Activated CD8-positive, alpha-beta memory T cell treated with anti-CD3 and anti-CD28 coated beads for 1 hour (primary cell): ENCODE measurements around the gene PNMA3.
"Not testable (repeated sequence)": the region's sequence is repeated elsewhere in the genome, so short reads cannot be mapped to it uniquely, and the experiment has no call there.

Experiments
- DNase-seq, 2 donors: peaks; one replicate each; pipeline ENCODE4 v3.0.0-alpha.2; 2020; ENCODE audit warnings: low read depth in 1 of 2; ENCODE audit errors: extremely low read depth in 1 of 2

Gene PNMA3, protein sequence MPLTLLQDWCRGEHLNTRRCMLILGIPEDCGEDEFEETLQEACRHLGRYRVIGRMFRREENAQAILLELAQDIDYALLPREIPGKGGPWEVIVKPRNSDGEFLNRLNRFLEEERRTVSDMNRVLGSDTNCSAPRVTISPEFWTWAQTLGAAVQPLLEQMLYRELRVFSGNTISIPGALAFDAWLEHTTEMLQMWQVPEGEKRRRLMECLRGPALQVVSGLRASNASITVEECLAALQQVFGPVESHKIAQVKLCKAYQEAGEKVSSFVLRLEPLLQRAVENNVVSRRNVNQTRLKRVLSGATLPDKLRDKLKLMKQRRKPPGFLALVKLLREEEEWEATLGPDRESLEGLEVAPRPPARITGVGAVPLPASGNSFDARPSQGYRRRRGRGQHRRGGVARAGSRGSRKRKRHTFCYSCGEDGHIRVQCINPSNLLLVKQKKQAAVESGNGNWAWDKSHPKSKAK

DNA sequence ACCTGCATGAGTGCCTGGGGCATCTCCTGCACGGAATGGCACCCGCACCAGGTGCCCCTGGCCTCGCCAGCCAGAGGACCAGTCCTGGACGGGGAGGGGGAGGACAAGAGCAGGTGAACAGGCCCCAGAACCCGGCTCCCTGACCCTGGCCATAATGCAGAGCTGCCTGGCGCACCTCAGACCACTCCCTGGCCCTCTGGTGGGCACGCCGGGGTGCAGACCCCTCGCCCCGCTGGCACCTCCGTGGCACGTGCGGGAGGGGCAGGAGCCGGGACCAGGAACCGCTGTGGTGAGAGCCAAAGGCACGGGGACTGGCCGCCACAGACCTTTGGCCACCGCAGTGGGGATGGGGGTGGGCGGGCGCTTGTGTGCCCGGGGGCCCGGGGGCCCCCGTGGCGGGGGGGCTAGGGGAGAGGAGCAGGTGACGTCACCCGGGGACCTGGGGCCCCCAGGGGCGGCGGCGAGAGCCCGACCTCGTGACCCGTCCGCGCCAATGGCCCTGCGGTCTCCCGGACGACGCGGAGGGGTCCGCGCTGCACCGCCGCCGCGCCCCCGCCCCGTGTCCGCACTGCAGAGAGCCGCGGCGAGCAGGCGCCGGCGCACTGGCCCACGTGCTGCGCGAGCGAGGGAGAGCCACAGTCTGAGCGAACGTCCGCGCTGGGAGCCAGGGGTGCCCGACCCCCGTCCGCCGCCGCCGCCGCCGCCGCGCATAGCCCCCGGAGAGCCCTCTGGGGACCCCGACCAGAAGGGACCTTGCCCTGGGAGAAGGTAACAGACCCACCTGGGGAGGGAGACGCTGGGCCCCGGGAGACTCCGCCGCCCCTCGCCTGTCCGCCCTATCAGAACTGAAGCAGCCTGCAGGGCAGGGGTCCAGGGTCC is at the start of gene PNMA3:
TSS of gene PNMA3 (plus strand) at position 600 of the 879 bp plus-strand sequence. CDS start 586 bp downstream, outside the sequence.
- DNase-seq = no peak

- not testable (repeated sequence) for DNase-seq
Measured at GRCh38 chrX:153017174-153017573, 39.1 kb upstream of the PNMA3 start.

- no peak for DNase-seq
Measured at GRCh38 chrX:153019166-153019565, 37.1 kb upstream of the PNMA3 start.

DNA sequence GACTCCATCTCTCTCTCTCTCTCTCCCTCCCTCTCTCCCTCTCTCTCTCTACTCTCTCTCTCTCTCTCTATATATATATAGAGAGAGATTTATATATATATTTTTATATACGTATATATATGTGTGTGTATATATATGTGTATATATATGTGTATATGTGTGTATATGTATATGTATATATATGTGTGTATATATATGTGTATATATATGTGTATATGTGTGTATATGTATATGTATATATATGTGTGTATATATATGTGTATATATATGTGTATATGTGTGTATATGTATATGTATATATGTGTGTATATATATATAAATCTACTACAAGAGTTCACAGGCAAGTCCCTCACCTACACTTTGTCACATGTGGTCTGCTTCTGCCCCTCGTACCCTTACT is 29.8 kb upstream of the PNMA3 start:
- DNase-seq = not testable (repeated sequence)

- not testable (repeated sequence) for DNase-seq
Measured at GRCh38 chrX:153028487-153028886, 27.8 kb upstream of the PNMA3 start.

DNA sequence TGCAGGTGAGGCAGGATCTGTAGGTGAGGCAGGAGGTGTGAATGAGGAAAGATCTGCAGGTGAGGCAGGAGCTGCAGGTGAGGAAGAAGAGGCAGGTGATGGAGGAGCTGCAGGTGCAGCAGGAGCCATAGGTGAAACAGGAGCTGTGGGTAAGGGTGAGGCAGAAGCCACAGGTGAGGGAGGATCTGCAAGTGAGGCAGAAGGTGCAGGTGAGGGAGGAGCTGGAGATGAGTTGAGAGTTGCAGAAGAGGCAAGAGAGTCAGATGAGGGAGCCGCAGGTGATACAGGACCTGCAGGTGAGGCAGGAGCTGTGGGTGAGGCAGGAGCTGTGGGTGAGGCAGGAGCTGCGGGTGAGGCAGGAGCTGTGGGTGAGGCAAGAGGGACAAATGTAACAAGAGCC is 27.1 kb upstream of the PNMA3 start:
- DNase-seq = no peak

GRCh38 chrX:153029875-153030274 is 26.4 kb upstream of the PNMA3 start:
- no peak for DNase-seq

GRCh38 chrX:153030801-153031200 is 25.5 kb upstream of the PNMA3 start:
- DNase-seq = no peak

DNA sequence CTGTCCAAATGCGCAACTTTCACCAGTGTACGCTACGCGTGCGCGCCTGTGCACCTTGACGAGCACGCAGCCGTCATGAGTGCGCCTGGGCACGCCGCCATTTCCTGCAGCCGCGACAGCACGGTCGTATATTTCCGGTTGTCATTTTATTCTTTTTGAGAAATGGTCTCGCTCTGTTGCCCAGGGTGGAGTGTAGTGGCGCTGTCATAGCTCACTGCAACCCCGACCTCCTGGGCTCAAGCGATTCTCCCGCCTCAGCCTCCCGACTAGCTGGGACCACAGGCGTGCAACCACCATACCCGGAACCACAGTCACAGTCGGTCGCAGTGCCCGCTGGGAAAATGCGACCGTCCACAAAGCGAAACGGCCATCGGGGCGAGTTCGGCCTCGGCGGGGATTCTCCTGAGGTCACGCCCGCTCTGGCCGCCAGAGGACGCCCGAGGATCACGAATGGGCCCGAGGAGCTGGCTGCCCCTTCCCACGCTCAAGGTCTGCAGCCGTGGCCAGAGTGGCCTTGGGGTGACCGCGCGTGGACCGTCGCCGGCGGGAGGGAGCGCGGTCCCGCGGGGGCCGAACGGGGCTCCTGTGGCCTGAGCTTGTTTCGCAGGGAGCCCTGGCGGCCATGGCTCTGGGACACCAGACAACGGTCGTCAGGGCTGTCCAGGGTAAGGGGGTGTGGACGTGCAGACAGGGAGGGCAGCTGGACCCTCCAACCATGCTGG is 23.7 kb upstream of the PNMA3 start:
- DNase-seq = peak in 1 of 2 donors; percentile 41

GRCh38 chrX:153049093-153049492 is 7.2 kb upstream of the PNMA3 start:
- DNase-seq = no peak

DNA sequence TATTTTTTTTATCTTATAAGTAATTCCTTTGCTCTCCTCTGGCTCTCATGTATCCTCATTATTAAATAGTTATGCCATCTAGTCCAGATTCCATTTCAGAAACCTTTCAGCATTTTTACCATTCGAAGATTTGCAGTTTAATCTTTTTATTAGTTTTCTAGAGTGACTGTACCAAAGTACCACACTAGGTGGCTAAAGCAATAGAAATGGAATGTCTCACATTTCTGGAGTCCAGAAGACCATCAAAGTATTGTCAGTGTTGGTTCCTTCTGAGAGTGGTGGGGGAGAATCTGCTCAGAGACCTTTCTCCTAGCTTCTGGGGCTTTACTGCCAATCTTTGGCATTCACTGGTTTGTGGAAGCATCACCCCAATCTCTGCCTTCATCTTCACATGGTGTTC is 3.7 kb upstream of the PNMA3 start:
- no peak for DNase-seq

- no peak for DNase-seq
Measured at GRCh38 chrX:153057281-153057680, 1.0 kb downstream of the PNMA3 start.

GRCh38 chrX:153059191-153060094 is 3.2 kb downstream of the PNMA3 start:
- DNase-seq = no peak

- no peak for DNase-seq
Measured at GRCh38 chrX:153060095-153060445, 3.8 kb downstream of the PNMA3 start.

DNA sequence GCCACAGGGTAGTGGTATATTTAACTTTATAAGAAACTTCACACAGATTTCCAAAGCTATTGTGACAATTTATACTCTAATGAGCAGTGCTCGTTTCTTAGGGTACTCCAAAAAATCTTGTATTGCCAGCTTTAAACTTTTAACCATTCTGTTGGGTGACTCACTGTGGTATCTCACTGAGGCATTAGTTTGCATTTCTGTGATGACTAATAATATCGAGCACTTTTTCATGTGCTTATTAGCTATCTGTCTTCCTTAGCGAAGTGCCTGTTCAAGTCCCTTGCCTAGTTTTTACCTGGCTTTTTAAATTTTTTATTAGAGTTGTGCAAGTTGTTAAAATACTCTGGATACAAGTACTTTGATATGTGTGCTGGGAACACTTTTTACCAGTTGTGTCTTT is 5.5 kb downstream of the PNMA3 start:
- no peak for DNase-seq

DNA sequence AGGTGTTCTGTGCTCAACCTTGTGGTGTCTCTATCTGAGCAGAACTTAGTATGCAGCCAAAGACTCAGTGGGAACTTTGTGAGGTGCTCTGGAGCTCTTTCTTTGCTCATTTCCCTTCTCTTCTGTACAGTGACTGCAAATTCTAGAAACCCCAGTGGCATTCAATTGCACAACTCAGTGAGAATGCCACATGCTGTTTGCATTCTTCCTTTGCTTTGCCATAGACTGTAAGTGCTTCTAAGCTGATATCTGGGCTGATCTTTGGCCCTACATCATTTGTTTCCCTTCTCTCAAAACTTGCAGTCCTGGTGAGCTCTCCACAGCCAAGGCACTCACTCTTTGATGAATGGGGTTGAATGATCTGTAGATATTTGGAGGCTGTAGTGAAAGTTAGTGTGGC is 7.0 kb downstream of the PNMA3 start:
- DNase-seq = no peak

GRCh38 chrX:153064061-153064460 is 7.8 kb downstream of the PNMA3 start:
- DNase-seq = no peak

GRCh38 chrX:153065389-153065788 is 9.1 kb downstream of the PNMA3 start:
- DNase-seq = no peak

- DNase-seq = not testable (repeated sequence)
Measured at GRCh38 chrX:153066402-153066801, 10.1 kb downstream of the PNMA3 start.

- DNase-seq = not testable (repeated sequence)
Measured at GRCh38 chrX:153071909-153072583, 15.8 kb downstream of the PNMA3 start, which contains the start of gene PNMA6A. TSS of gene PNMA6A (plus strand) at chrX:153072454. CDS start at chrX:153073063, 609 bp downstream.
